ENCODE data around the gene APC.

GRCh38 chr5:112883192-112883591 lies 145.5 kb downstream of the APC start:
- TF ChIP-seq CTCF (IDR thresholded peaks at IDR 0.05; ENCODE audit: low read length) = no peak
- no peak for TF ChIP-seq EZH2phosphoT487 (IDR thresholded peaks at IDR 0.05; ENCODE audit: low read length)
- TF ChIP-seq EZH2 (optimal IDR thresholded peaks at IDR 0.05; ENCODE audit: low read depth, low read length) = no peak
